Liver (tissue), 9 donors: ENCODE results near the gene NTF3. TPM values are rescaled to one million over a fixed set of nuclear protein-coding genes. Genes with fewer than 3 reads are reported as not detected.

Experiments
- DNase-seq: peaks from one replicate; pipeline ENCODE4 v3.0.0-alpha.2; 2017; ENCODE audit warnings: low spot score
- H3K27ac ChIP-seq, 2 donors: one replicate each; pipeline ENCODE4 v1.7.0; 2013; ENCODE audit warnings: inconsistent platforms in 2 of 2, low read length in 2 of 2, control low read depth in 1 of 2, low read depth in 1 of 2, mild to moderate bottlenecking in 1 of 2
- H3K27me3 ChIP-seq, 4 donors: one replicate each; pipeline versions ENCODE4 v1.6.1 to v1.7.0; 2013; ENCODE audit warnings: low read length in 3 of 4, inconsistent platforms in 1 of 4, mild to moderate bottlenecking in 1 of 4, moderate library complexity in 1 of 4; ENCODE audit not compliant: control insufficient read depth in 4 of 4, insufficient read depth in 4 of 4
- H3K36me3 ChIP-seq, 4 donors: one replicate each; pipeline versions ENCODE4 v1.6.1 to v1.7.0; 2013; ENCODE audit warnings: low read length in 3 of 4, mild to moderate bottlenecking in 3 of 4, low read depth in 1 of 4, moderate library complexity in 1 of 4; ENCODE audit not compliant: control insufficient read depth in 4 of 4, insufficient read depth in 3 of 4
- H3K4me1 ChIP-seq, 4 donors: one replicate each; pipeline versions ENCODE4 v1.6.1 to v1.7.0; 2013; ENCODE audit warnings: low read length in 3 of 4, mild to moderate bottlenecking in 3 of 4, moderate library complexity in 1 of 4; ENCODE audit not compliant: control insufficient read depth in 4 of 4, insufficient read depth in 4 of 4
- H3K4me3 ChIP-seq, 3 donors: one replicate each; pipeline versions ENCODE4 v1.6.1 to v1.7.0; 2013; ENCODE audit warnings: low read length in 3 of 3, control low read depth in 1 of 3, low read depth in 1 of 3, mild to moderate bottlenecking in 1 of 3
- H3K9ac ChIP-seq, 2 donors: one replicate each; pipeline ENCODE4 v1.7.0; 2013; ENCODE audit warnings: low read length in 2 of 2, mild to moderate bottlenecking in 2 of 2, moderate library complexity in 2 of 2, control low read depth in 1 of 2, low read depth in 1 of 2
- H3K9me3 ChIP-seq, 4 donors: one replicate each; pipeline versions ENCODE4 v1.6.1 to v1.7.0; 2013; ENCODE audit warnings: low read length in 3 of 4; ENCODE audit not compliant: control insufficient read depth in 4 of 4
- EGR1 ChIP-seq, 2 donors: IDR thresholded peaks; 2 replicates each; pipeline ENCODE4 v1.6.1; 2016 to 2018; ENCODE audit warnings: antibody characterized with exemption in 2 of 2, low read depth in 2 of 2
- FOXA1 ChIP-seq: IDR thresholded peaks from 2 replicates; pipeline ENCODE4 v1.6.1; 2016; ENCODE audit warnings: antibody characterized with exemption
- FOXA2 ChIP-seq: IDR thresholded peaks from 2 replicates; pipeline ENCODE4 v1.6.1; 2016; ENCODE audit warnings: antibody characterized with exemption
- GABPA ChIP-seq, 2 donors: IDR thresholded peaks in 1 of 2; conservative IDR thresholded peaks in 1 of 2; 2 replicates each; pipeline ENCODE4 v1.6.1; 2016; ENCODE audit warnings: antibody characterized with exemption in 2 of 2, mild to moderate bottlenecking in 1 of 2, moderate library complexity in 1 of 2
- HNF4A ChIP-seq, 2 donors: conservative IDR thresholded peaks; 2 replicates each; pipeline ENCODE4 v1.6.1; 2016; ENCODE audit warnings: antibody characterized with exemption in 2 of 2, mild to moderate bottlenecking in 2 of 2
- HNF4G ChIP-seq: IDR thresholded peaks from 2 replicates; pipeline ENCODE4 v1.6.1; 2016; ENCODE audit warnings: antibody characterized with exemption
- JUND ChIP-seq, 2 donors: IDR thresholded peaks; 2 replicates each; pipeline ENCODE4 v1.6.1; 2016; ENCODE audit warnings: antibody characterized with exemption in 2 of 2
- NR2F2 ChIP-seq: IDR thresholded peaks from 2 replicates; pipeline ENCODE4 v1.6.1; 2016; ENCODE audit warnings: antibody characterized with exemption
- RAD21 ChIP-seq, 2 donors: IDR thresholded peaks; 2 replicates each; pipeline ENCODE4 v1.6.1; 2016; ENCODE audit warnings: antibody characterized with exemption in 2 of 2, mild to moderate bottlenecking in 2 of 2
- REST ChIP-seq: IDR thresholded peaks from 2 replicates; pipeline ENCODE4 v1.6.1; 2016; ENCODE audit warnings: antibody characterized with exemption, mild to moderate bottlenecking
- RXRA ChIP-seq, 2 donors: IDR thresholded peaks; 2 replicates each; pipeline ENCODE4 v1.6.1; 2017 to 2018; ENCODE audit warnings: antibody characterized with exemption in 2 of 2, mild to moderate bottlenecking in 1 of 2
- SP1 ChIP-seq: IDR thresholded peaks from 2 replicates; pipeline ENCODE4 v1.6.1; 2018; ENCODE audit warnings: antibody characterized with exemption, mild to moderate bottlenecking
- TAF1 ChIP-seq: conservative IDR thresholded peaks from 2 replicates; pipeline ENCODE4 v1.6.1; 2016; ENCODE audit warnings: antibody characterized with exemption, mild to moderate bottlenecking
- YY1 ChIP-seq: IDR thresholded peaks from 2 replicates; pipeline ENCODE4 v1.6.1; 2016; ENCODE audit warnings: antibody characterized with exemption, mild to moderate bottlenecking
- ZBTB33 ChIP-seq: IDR thresholded peaks from 2 replicates; pipeline ENCODE4 v1.6.1; 2016; ENCODE audit warnings: antibody characterized with exemption
- WGBS: extraction: QIAGEN DNeasy Blood & Tissue Kit; methylation state at CpG from one replicate; pipeline ENCODE4 v1.1.7; 2013; 5-methylcytosine and 5-hydroxymethylcytosine counted together
- polyA plus RNA-seq, 2 donors: library from polyadenylated mRNA; stranded (reverse) in 1 of 2; unstranded in 1 of 2; fragments of 200-250 nt in 1 of 2; fragments of >200 nt in 1 of 2; fragmentation: Nextera tagmentation in 1 of 2; extraction: Ambion mirVana in 1 of 2; gene quantifications; one replicate each; pipeline versions ENCODE4 v1.2.1 to v1.2.3, GENCODE V29; 2013 to 2015
- total RNA-seq, 2 donors: library from RNA; depleted of rRNA; stranded (reverse); fragments of >200 nt; gene quantifications; one replicate each; pipeline ENCODE4 v1.2.3, GENCODE V29; 2014
- TF ChIP-seq, protein P1 (sequence below): IDR thresholded peaks from 2 replicates; pipeline ENCODE4 v1.6.1; 2016; ENCODE audit warnings: antibody characterized with exemption
- TF ChIP-seq, protein P2 (sequence below): IDR thresholded peaks from 2 replicates; pipeline ENCODE4 v1.6.1; 2016; ENCODE audit warnings: antibody characterized with exemption
- TF ChIP-seq, protein P3 (sequence below): fragments of 150-350 bp; IDR thresholded peaks from 2 replicates; pipeline ENCODE4 v1.5.1; 2017; ENCODE audit warnings: improper control_type of control experiment, low read depth, low read length; ENCODE audit not compliant: missing input control
- donor health status: healthy.
- donor health status: healthy.
- donor health status: healthy.
- donor health status: healthy.
- donor health status: healthy.

Gene NTF3
- total and polyA plus RNA-seq, 4 donors: 0.89 to 2.8 (median 1.5) TPM

- TF ChIP-seq REST (no peak), FOXA2 (no peak)
Measured at GRCh38 chr12:5439788-5440300, 7.9 kb downstream of the NTF3 start (continued).

GRCh38 chr12:5440978-5441377, 9.1 kb downstream of the NTF3 start:
- Histone ChIP-seq H3K9me3 (no peaks in the 10 kb centered on the region), H3K9ac (no peak overlapping the region), H3K27ac (no peak overlapping the region), H3K4me1 (peaks cover 5 to 25% (median 15%) of the 10 kb centered on the region in 4 donors), H3K27me3 (no peaks in the 10 kb centered on the region), H3K36me3 (no peaks in the 10 kb centered on the region), H3K4me3 (no peak overlapping the region)
- TF ChIP-seq, protein P1, sequence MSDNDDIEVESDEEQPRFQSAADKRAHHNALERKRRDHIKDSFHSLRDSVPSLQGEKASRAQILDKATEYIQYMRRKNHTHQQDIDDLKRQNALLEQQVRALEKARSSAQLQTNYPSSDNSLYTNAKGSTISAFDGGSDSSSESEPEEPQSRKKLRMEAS: no peak
- TF ChIP-seq TAF1 (no peak), EGR1 (IDR thresholded peaks at IDR 0.05; ENCODE audit: low read depth in 2 of 2) (no peak), HNF4A (conservative IDR thresholded peaks at IDR 0.05) (no peak), SP1 (no peak), RXRA (IDR thresholded peaks at IDR 0.05) (no peak), YY1 (no peak), RAD21 (IDR thresholded peaks at IDR 0.05) (no peak), JUND (IDR thresholded peaks at IDR 0.05) (no peak), REST (no peak), ZBTB33 (no peak), HNF4G (no peak), FOXA1 (no peak), FOXA2 (no peak), NR2F2 (no peak), GABPA (IDR thresholded peaks at IDR 0.05 in 1 of 2, conservative IDR thresholded peaks at IDR 0.05 in 1 of 2) (no peak)
- TF ChIP-seq, protein P2, sequence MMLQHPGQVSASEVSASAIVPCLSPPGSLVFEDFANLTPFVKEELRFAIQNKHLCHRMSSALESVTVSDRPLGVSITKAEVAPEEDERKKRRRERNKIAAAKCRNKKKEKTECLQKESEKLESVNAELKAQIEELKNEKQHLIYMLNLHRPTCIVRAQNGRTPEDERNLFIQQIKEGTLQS: no peak
- TF ChIP-seq, protein P3, sequence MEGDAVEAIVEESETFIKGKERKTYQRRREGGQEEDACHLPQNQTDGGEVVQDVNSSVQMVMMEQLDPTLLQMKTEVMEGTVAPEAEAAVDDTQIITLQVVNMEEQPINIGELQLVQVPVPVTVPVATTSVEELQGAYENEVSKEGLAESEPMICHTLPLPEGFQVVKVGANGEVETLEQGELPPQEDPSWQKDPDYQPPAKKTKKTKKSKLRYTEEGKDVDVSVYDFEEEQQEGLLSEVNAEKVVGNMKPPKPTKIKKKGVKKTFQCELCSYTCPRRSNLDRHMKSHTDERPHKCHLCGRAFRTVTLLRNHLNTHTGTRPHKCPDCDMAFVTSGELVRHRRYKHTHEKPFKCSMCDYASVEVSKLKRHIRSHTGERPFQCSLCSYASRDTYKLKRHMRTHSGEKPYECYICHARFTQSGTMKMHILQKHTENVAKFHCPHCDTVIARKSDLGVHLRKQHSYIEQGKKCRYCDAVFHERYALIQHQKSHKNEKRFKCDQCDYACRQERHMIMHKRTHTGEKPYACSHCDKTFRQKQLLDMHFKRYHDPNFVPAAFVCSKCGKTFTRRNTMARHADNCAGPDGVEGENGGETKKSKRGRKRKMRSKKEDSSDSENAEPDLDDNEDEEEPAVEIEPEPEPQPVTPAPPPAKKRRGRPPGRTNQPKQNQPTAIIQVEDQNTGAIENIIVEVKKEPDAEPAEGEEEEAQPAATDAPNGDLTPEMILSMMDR: no peak
- no peak for DNase-seq
- WGBS: 82% methylated on average over 7 of the region's 7 CpGs
